RWPE1 (cell line): ENCODE data around the gene ESR1.

Source experiments
- CTCF ChIA-PET: fragments of 350-600 bp; sonication (Branson Sonifier 250); formaldehyde crosslinking; extraction: SDS; loops from one replicate; lab custom pipeline; 2021; lab: Yijun Ruan, JAX
- POLR2A ChIA-PET: fragments of 400-600 bp; formaldehyde crosslinking; extraction: SDS; loops from one replicate; lab custom pipeline; 2020; ENCODE audit warnings: antibody characterized with exemption; ENCODE audit not compliant: low non-redundant PET; lab: Yijun Ruan, JAX
- DNase-seq: peaks from one replicate; pipeline ENCODE4 v3.0.0; 2012; ENCODE audit warnings: low spot score
- H3K27ac ChIP-seq: fragments of 450-650 bp; 2 replicates; pipeline ENCODE4 v1.5.1; 2017
- TF ChIP-seq, protein P1 (sequence below): fragments of 450-650 bp; conservative IDR thresholded peaks from 2 replicates; pipeline ENCODE4 v1.5.1; 2017; ENCODE audit warnings: low read depth, mild to moderate bottlenecking

The ESR1 gene

DNA sequence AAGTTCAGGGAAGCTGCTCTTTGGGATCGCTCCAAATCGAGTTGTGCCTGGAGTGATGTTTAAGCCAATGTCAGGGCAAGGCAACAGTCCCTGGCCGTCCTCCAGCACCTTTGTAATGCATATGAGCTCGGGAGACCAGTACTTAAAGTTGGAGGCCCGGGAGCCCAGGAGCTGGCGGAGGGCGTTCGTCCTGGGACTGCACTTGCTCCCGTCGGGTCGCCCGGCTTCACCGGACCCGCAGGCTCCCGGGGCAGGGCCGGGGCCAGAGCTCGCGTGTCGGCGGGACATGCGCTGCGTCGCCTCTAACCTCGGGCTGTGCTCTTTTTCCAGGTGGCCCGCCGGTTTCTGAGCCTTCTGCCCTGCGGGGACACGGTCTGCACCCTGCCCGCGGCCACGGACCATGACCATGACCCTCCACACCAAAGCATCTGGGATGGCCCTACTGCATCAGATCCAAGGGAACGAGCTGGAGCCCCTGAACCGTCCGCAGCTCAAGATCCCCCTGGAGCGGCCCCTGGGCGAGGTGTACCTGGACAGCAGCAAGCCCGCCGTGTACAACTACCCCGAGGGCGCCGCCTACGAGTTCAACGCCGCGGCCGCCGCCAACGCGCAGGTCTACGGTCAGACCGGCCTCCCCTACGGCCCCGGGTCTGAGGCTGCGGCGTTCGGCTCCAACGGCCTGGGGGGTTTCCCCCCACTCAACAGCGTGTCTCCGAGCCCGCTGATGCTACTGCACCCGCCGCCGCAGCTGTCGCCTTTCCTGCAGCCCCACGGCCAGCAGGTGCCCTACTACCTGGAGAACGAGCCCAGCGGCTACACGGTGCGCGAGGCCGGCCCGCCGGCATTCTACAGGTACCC, at the start of gene ESR1:
TSS of gene ESR1 (plus strand) at position 170 of the 858 bp plus-strand sequence. CDS start at position 401, 231 bp downstream.
- peak; percentile 12 for DNase-seq
- POLR2A ChIA-PET, result interaction anchor here (0.5 kb wide), 1 partner anchor 402 kb away, joined by 3 read pairs; no protein-coding TSS in a partner anchor
- CTCF ChIA-PET, result interaction anchor here (0.6 to 1.1 kb wide), 4 partner anchors 41 to 460 kb away, joined by 3 to 6 read pairs (median 4); no protein-coding TSS in a partner anchor
- TF ChIP-seq, protein P1, sequence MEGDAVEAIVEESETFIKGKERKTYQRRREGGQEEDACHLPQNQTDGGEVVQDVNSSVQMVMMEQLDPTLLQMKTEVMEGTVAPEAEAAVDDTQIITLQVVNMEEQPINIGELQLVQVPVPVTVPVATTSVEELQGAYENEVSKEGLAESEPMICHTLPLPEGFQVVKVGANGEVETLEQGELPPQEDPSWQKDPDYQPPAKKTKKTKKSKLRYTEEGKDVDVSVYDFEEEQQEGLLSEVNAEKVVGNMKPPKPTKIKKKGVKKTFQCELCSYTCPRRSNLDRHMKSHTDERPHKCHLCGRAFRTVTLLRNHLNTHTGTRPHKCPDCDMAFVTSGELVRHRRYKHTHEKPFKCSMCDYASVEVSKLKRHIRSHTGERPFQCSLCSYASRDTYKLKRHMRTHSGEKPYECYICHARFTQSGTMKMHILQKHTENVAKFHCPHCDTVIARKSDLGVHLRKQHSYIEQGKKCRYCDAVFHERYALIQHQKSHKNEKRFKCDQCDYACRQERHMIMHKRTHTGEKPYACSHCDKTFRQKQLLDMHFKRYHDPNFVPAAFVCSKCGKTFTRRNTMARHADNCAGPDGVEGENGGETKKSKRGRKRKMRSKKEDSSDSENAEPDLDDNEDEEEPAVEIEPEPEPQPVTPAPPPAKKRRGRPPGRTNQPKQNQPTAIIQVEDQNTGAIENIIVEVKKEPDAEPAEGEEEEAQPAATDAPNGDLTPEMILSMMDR, result no peak
- H3K27ac ChIP-seq, result no peak within 1 kb of the TSS

DNA sequence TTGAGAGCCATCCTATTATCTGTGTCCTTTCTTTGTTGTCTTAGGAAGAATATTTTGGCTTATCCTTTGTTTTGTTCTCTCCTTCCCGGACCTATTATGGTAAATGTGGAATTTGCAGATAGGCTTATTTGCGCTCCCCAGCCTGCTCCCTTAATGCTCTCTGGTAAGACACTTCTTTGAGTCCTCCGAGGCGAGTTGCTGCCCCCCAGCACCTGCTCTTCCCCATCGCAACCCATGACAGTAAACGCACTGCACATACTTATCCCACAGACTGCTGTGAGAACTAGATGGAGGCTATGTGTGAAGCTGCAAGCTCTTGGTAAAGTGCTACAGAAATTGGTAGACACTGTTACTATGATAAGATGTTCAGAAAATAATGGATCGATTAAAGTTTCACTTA, 47.0 kb upstream of the ESR1 start:
- TF ChIP-seq, protein P1, result no peak
- no peak overlapping the region for H3K27ac ChIP-seq
- CTCF ChIA-PET, result no interaction called here
- no peak for DNase-seq
- POLR2A ChIA-PET, result no interaction called here

DNA sequence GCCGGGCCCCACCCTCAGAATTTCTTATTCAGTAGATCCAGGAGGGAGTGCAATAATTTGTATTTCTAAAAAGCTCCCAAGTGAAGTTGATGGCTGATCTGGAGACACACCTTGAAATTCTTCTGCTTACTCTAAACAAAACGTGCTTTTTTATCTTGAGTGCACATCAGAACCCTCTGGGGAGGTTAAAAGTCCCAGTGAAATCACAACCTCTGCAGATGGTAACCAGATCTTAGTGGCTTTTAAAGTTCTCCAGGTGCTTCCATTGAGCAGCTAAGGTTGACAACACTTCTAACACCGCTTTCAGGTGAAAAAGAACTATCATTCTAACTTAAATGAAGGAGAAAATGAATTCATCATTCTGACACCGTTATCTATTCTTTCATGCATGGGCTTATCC, 45.6 kb upstream of the ESR1 start:
- TF ChIP-seq, protein P1, result no peak
- ChIA-PET CTCF (interaction anchor here (0.7 to 1.2 kb wide), 3 partner anchors 87 to 615 kb away, joined by 4 read pairs; no protein-coding TSS in a partner anchor), POLR2A (interaction anchor here (0.8 kb wide), 1 partner anchor 18 kb away, joined by 3 read pairs; no protein-coding TSS in a partner anchor)
- no peak overlapping the region for H3K27ac ChIP-seq
- no peak for DNase-seq

- POLR2A ChIA-PET, result no interaction called here
- CTCF ChIA-PET, result interaction anchor here (0.7 to 1.2 kb wide), 3 partner anchors 88 to 362 kb away, joined by 4 read pairs; no protein-coding TSS in a partner anchor
- DNase-seq, result no peak
- TF ChIP-seq, protein P1, result no peak
- no peak overlapping the region for H3K27ac ChIP-seq
Measured at GRCh38 chr6:151762817-151763216, 44.7 kb upstream of the ESR1 start.

DNA sequence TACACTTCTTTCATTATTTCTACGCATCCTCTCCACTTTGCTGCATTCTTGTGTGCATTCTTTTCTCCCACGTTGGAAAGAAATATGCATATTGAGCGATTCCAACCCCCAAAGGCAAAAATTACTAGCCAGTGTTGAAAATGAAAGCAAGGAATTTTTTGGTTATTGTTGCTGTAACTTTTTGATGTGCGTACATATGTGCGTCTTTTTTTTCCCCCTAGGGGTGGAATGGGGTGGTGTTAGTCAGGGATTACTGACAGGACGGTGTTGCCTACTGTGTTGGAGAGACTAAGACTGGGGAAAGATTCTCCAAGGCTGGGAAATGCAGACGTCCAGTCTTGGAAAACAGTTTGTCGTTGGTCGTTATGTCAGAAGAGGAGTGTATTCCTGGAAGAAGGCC, 44.2 kb upstream of the ESR1 start:
- H3K27ac ChIP-seq, result no peak overlapping the region
- CTCF ChIA-PET, result interaction anchor here (0.6 kb wide), 1 partner anchor 501 kb away, joined by 3 read pairs; no protein-coding TSS in a partner anchor
- TF ChIP-seq, protein P1, result no peak
- POLR2A ChIA-PET, result no interaction called here
- peak; percentile 75 for DNase-seq

DNA sequence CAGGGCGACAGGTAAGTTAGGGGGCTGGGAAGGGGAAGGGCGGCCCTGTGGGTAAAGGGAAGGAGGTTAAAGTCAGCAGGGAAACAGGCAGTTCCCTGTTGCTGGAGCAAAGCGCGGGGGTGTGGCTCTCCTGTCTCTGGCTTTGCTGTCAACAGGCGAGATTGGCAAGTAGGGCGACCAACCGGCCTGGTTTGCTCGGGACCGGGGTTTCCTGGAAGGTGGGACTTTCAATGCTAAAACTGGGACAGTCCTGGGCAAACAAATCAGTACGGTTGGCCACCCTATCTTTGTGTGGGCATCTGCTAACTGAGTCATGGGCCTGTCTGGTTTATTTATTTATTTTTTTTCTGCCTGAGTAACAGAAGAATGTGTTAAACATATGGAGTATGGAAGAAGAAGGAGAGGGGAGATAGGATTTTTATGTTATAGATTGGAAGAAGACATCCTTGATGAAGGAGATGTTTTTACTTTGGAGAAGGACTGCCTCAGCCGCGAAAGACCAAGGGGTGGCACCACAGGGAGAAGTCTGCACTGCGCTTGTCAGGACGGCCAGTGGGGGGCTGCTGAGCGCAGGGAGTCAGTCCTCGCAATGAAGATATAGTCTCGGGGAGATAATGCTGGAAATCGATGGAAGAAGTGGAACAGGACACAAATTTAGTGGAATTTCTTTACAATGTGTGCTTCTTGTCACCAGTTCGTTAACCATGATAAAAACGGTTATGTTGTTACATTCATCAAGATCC, 43.4 kb upstream of the ESR1 start:
- POLR2A ChIA-PET, result no interaction called here
- CTCF ChIA-PET, result interaction anchor here (0.6 to 1.3 kb wide), 2 partner anchors 360 to 501 kb away, joined by 3 to 6 read pairs; no protein-coding TSS in a partner anchor
- H3K27ac ChIP-seq, result peak overlapping the region; percentile 36
- DNase-seq, result peak; percentile 96
- TF ChIP-seq, protein P1, result peak; percentile 75
